Loucy (cell line): ENCODE results near the gene FKBP1B.

ENCODE experiments used
- H2AFZ ChIP-seq: fragments of 200-600 bp; sonication (generic); 2 replicates; pipeline ENCODE4 v1.6.0; 2016; ENCODE audit warnings: antibody characterized with exemption, mild to moderate bottlenecking, low read length, moderate library complexity
- H3F3A ChIP-seq: fragments of 200-600 bp; 2 replicates; pipeline ENCODE4 v1.6.0; 2016; ENCODE audit warnings: antibody characterized with exemption, low read depth, mild to moderate bottlenecking
- H3K27me3 ChIP-seq: fragments of 200-600 bp; sonication (generic); 2 replicates; pipeline ENCODE4 v1.6.1; 2014; ENCODE audit warnings: low read length, mild to moderate bottlenecking; ENCODE audit not compliant: insufficient read depth, poor library complexity, severe bottlenecking
- H3K36me3 ChIP-seq: fragments of 200-600 bp; sonication (generic); 2 replicates; pipeline ENCODE4 v1.6.1; 2016; ENCODE audit warnings: low read length; ENCODE audit not compliant: insufficient read depth
- H3K4me1 ChIP-seq: fragments of 200-600 bp; sonication (generic); 2 replicates; pipeline ENCODE4 v1.5.1; 2014; ENCODE audit warnings: low read length, mild to moderate bottlenecking; ENCODE audit not compliant: insufficient read depth, poor library complexity, severe bottlenecking
- H3K4me2 ChIP-seq: fragments of 200-600 bp; sonication (generic); 2 replicates; pipeline ENCODE4 v1.6.0; 2014; ENCODE audit warnings: antibody characterized with exemption, low read length, low read depth, mild to moderate bottlenecking; ENCODE audit not compliant: poor library complexity, severe bottlenecking
- H3K4me3 ChIP-seq: fragments of 200-600 bp; sonication (generic); 2 replicates; pipeline ENCODE4 v1.5.1; 2014; ENCODE audit warnings: low read length, mild to moderate bottlenecking, mixed read lengths; ENCODE audit not compliant: poor library complexity, severe bottlenecking
- H3K79me2 ChIP-seq: fragments of 200-600 bp; sonication (generic); 2 replicates; pipeline ENCODE4 v1.6.1; 2014; ENCODE audit warnings: low read length; ENCODE audit not compliant: insufficient read depth
- H3K9ac ChIP-seq: fragments of 200-600 bp; sonication (generic); 2 replicates; pipeline ENCODE4 v1.6.0; 2014; ENCODE audit warnings: mild to moderate bottlenecking, low read depth, low read length, moderate library complexity; ENCODE audit not compliant: poor library complexity, severe bottlenecking
- H3K9me2 ChIP-seq: fragments of 200-600 bp; sonication (generic); replicated peaks from 2 replicates; pipeline ENCODE4 v1.6.1; 2016; ENCODE audit warnings: low read depth, low read length, mixed read lengths
- H3K9me3 ChIP-seq: fragments of 200-600 bp; sonication (generic); 2 replicates; pipeline ENCODE4 v1.6.1; 2014; ENCODE audit warnings: mild to moderate bottlenecking, antibody characterized with exemption, low read length, low read depth; ENCODE audit not compliant: insufficient read depth
- H4K20me1 ChIP-seq: fragments of 200-600 bp; sonication (generic); 2 replicates; pipeline ENCODE4 v1.6.0; 2014; ENCODE audit warnings: antibody characterized with exemption, low read length, mild to moderate bottlenecking; ENCODE audit not compliant: insufficient read depth, poor library complexity, severe bottlenecking
- EZH2phosphoT487 ChIP-seq: fragments of 200-600 bp; IDR thresholded peaks from 2 replicates; pipeline ENCODE4 v1.6.1; 2018; ENCODE audit warnings: antibody characterized with exemption, mild to moderate bottlenecking, moderate library complexity, borderline replicate concordance
- TF ChIP-seq, protein P1 (sequence below): fragments of 200-600 bp; sonication (generic); conservative IDR thresholded peaks from 2 replicates; pipeline ENCODE4 v1.5.1; 2014; ENCODE audit warnings: mild to moderate bottlenecking, antibody characterized with exemption, low read length

Gene FKBP1B

DNA sequence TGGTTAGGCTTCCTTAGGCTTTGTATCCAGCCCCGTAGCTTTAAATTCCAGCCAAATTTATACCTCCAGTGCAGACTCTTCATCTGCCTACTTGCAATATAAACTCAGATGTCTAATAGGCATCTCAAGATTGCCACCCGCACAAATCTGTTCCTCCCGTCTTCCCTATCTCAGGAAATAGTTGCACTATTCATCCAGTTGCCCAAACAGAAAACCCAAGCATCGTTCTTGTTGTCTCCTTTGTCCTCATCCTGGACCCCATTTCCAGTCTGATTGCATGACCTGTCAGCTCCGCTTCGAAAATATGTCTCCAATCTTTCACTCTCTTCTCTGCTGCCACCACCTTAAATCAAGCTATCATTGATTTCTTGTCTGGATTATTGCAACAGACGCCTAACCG is 2.3 kb downstream of the FKBP1B start:
- TF ChIP-seq, protein P1, sequence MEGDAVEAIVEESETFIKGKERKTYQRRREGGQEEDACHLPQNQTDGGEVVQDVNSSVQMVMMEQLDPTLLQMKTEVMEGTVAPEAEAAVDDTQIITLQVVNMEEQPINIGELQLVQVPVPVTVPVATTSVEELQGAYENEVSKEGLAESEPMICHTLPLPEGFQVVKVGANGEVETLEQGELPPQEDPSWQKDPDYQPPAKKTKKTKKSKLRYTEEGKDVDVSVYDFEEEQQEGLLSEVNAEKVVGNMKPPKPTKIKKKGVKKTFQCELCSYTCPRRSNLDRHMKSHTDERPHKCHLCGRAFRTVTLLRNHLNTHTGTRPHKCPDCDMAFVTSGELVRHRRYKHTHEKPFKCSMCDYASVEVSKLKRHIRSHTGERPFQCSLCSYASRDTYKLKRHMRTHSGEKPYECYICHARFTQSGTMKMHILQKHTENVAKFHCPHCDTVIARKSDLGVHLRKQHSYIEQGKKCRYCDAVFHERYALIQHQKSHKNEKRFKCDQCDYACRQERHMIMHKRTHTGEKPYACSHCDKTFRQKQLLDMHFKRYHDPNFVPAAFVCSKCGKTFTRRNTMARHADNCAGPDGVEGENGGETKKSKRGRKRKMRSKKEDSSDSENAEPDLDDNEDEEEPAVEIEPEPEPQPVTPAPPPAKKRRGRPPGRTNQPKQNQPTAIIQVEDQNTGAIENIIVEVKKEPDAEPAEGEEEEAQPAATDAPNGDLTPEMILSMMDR = no peak
- no peak for TF ChIP-seq EZH2phosphoT487
- H3K4me1 ChIP-seq = peaks cover 10% of the 10 kb centered on the region
- H3F3A ChIP-seq = no peaks in the 10 kb centered on the region
- no peaks in the 10 kb centered on the region for H3K9me2 ChIP-seq
- H4K20me1 ChIP-seq = no peaks in the 10 kb centered on the region
- peaks cover 3% of the 10 kb centered on the region; the same call in 1 of the 2 replicates for H3K79me2 ChIP-seq
- H3K9me3 ChIP-seq = no peaks in the 10 kb centered on the region
- H3K4me2 ChIP-seq = no peak overlapping the region
- no peak overlapping the region for H3K4me3 ChIP-seq
- no peak overlapping the region for H3K9ac ChIP-seq
- H3K27me3 ChIP-seq = no peaks in the 10 kb centered on the region
- no peak overlapping the region for H2AFZ ChIP-seq
- H3K36me3 ChIP-seq = no peaks in the 10 kb centered on the region

DNA sequence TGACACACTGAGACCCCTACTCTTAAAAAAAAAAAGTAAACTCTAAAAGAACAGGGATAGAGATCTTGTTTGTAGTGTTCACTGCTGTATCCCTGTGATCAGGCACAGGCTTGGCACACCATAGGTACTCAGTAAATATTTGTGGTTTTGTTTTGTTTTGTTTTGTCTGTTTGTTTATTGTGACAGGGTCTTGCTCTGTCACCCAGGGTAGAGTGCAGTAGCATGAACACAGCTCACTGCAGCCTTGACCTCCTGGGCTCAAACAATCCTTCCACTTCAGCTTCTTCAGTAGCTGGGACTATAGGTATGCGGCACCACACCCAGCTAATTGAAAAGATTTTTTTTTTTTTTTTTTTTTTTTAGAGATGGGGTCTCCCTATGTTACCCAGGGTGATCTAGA is 3.4 kb downstream of the FKBP1B start:
- Histone ChIP-seq H3K9me3 (no peaks in the 10 kb centered on the region), H3K27me3 (no peaks in the 10 kb centered on the region), H4K20me1 (no peaks in the 10 kb centered on the region), H3K9ac (no peak overlapping the region), H3K4me3 (no peak overlapping the region), H3K9me2 (no peaks in the 10 kb centered on the region), H3K4me1 (peaks cover 5% of the 10 kb centered on the region), H3K36me3 (no peaks in the 10 kb centered on the region), H3F3A (no peaks in the 10 kb centered on the region), H2AFZ (no peak overlapping the region), H3K4me2 (no peak overlapping the region), H3K79me2 (no peaks in the 10 kb centered on the region)
- TF ChIP-seq EZH2phosphoT487 = no peak
- TF ChIP-seq, protein P1 = no peak

DNA sequence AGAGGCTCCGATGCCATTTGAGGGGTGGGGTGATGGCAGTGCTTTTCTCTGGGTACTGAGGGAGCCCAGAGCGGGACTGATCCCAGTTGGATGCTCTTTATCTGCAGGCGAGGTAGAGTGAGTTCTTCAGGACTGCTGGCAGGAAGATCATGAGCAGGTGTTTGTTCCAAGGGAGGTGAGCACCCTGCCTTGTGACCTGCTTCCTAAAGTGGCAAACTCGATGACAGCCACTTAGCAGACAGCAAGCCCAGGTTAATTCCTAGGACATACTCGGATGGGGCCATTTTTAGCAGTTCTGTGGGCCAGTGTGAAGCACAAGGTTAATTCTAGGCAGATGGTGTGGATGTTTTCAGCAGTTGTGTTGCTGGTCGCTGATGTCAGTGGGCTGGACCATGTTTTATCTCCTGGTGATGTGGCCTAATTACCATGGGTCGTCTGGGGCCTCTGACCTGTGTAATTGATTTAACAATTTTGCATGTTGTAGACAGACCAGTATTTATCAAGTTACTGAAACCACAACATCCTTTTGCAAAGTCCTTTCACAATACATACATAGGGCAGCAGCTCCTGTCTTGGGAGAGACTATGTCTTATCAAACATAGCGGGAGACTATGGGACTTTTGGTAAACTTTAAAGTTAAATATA is 4.9 kb downstream of the FKBP1B start:
- no peak for TF ChIP-seq EZH2phosphoT487
- TF ChIP-seq, protein P1 = no peak
- Histone ChIP-seq H4K20me1 (no peaks in the 10 kb centered on the region), H3K9ac (no peak overlapping the region), H3K4me1 (no peaks in the 10 kb centered on the region), H3K36me3 (no peaks in the 10 kb centered on the region), H2AFZ (no peak overlapping the region), H3F3A (no peaks in the 10 kb centered on the region), H3K79me2 (no peaks in the 10 kb centered on the region), H3K27me3 (no peaks in the 10 kb centered on the region), H3K9me2 (no peaks in the 10 kb centered on the region), H3K4me2 (no peak overlapping the region), H3K4me3 (no peak overlapping the region), H3K9me3 (no peaks in the 10 kb centered on the region)
